Activated CD4-positive, CD25-positive, alpha-beta regulatory T cell (primary cell): ENCODE data around the gene USP50.
"Not testable (repeated sequence)": the region's sequence is repeated elsewhere in the genome, so short reads cannot be mapped to it uniquely, and the experiment has no call there.

Source experiments
- DNase-seq, 4 experiments: peaks; one replicate each; lab custom pipeline; 2025; lab: John Stamatoyannopoulos, UW

Gene USP50

GRCh38 chr15:50503144-50503543 is 43.3 kb downstream of the USP50 start:
- no peak for DNase-seq

- DNase-seq = no peak
Observed at GRCh38 chr15:50501815-50502214, 44.7 kb downstream of the USP50 start.

- DNase-seq = no peak
Observed at GRCh38 chr15:50500352-50500751, 46.1 kb downstream of the USP50 start.

GRCh38 chr15:50496692-50497091 is 49.8 kb downstream of the USP50 start:
- DNase-seq = no peak

- not testable (repeated sequence) for DNase-seq
Observed at GRCh38 chr15:50494547-50494946, 51.9 kb downstream of the USP50 start.

GRCh38 chr15:50493625-50494024 is 52.8 kb downstream of the USP50 start:
- no peak for DNase-seq

GRCh38 chr15:50487287-50487686 is 59.2 kb downstream of the USP50 start:
- no peak for DNase-seq

- no peak for DNase-seq
Observed at GRCh38 chr15:50485389-50485788, 61.1 kb downstream of the USP50 start.

- no peak for DNase-seq
Observed at GRCh38 chr15:50484781-50485180, 61.7 kb downstream of the USP50 start.

GRCh38 chr15:50476143-50476542 is 70.3 kb downstream of the USP50 start:
- DNase-seq = no peak

GRCh38 chr15:50471072-50471471 is 75.4 kb downstream of the USP50 start:
- DNase-seq = no peak

GRCh38 chr15:50463423-50464358 is 82.8 kb downstream of the USP50 start:
- DNase-seq = no peak

GRCh38 chr15:50458348-50459112 is 87.9 kb downstream of the USP50 start:
- no peak for DNase-seq

- no peak for DNase-seq
Observed at GRCh38 chr15:50452927-50453326, 93.5 kb downstream of the USP50 start.
